Smooth muscle cell of the brain vasculature (primary cell): ENCODE measurements around the gene MYO19.
A peak's percentile ranks its signal among the peaks of the same experiment; 100 is the strongest.

Source experiments
- DNase-seq: peaks from one replicate; pipeline ENCODE4 v3.0.0-alpha.2; 2012; ENCODE audit warnings: low read depth, low spot score

Gene MYO19

GRCh38 chr17:36534840-36535668 is at the start of gene MYO19, which contains the start of gene PIGW:
Gene MYO19, minus strand, starts transcription at chr17:36534868. Its CDS starts 2,330 bp downstream, at chr17:36532538.
Gene PIGW, plus strand, starts transcription at chr17:36534987. Its CDS starts 2,115 bp downstream, at chr17:36537102.
- DNase-seq = peak; percentile 56

- no peak for DNase-seq
Measured at GRCh38 chr17:36583787-36584186, 49.1 kb upstream of the MYO19 start.

GRCh38 chr17:36578671-36579070 is 44.0 kb upstream of the MYO19 start:
- DNase-seq = no peak

GRCh38 chr17:36576793-36577192 is 42.1 kb upstream of the MYO19 start:
- DNase-seq = no peak

GRCh38 chr17:36575028-36575427 is 40.4 kb upstream of the MYO19 start:
- no peak for DNase-seq

GRCh38 chr17:36566081-36566480 is 31.4 kb upstream of the MYO19 start:
- DNase-seq = no peak

- DNase-seq = no peak
Measured at GRCh38 chr17:36553459-36553858, 18.8 kb upstream of the MYO19 start.

- no peak for DNase-seq
Measured at GRCh38 chr17:36550491-36551417, 16.1 kb upstream of the MYO19 start.

GRCh38 chr17:36547776-36548175 is 13.1 kb upstream of the MYO19 start:
- DNase-seq = no peak

GRCh38 chr17:36546418-36547093 is 11.9 kb upstream of the MYO19 start:
- DNase-seq = no peak

GRCh38 chr17:36545465-36546417 is 11.1 kb upstream of the MYO19 start:
- DNase-seq = peak; percentile 94

GRCh38 chr17:36545077-36545464 is 10.4 kb upstream of the MYO19 start:
- DNase-seq = no peak

GRCh38 chr17:36544307-36545076 is 9.8 kb upstream of the MYO19 start, which contains the start of gene GGNBP2:
Gene GGNBP2, plus strand, starts transcription at chr17:36544919. Its CDS starts 806 bp downstream, at chr17:36545725.
- DNase-seq = peak; percentile 90

- no peak for DNase-seq
Measured at GRCh38 chr17:36544044-36544306, 9.3 kb upstream of the MYO19 start.

GRCh38 chr17:36542755-36543154 is 8.1 kb upstream of the MYO19 start:
- DNase-seq = no peak

GRCh38 chr17:36540696-36541095 is 6.0 kb upstream of the MYO19 start:
- DNase-seq = no peak

- DNase-seq = no peak
Measured at GRCh38 chr17:36535669-36536081, 1.0 kb upstream of the MYO19 start.

GRCh38 chr17:36533935-36534839 is 481 bp downstream of the MYO19 start:
- peak; percentile 21 for DNase-seq

- no peak for DNase-seq
Measured at GRCh38 chr17:36532435-36532975, 2.2 kb downstream of the MYO19 start.
